NCI-H2029 treated with DMSO at 0.1 percent for 48 hours (cell line): ENCODE data around the gene DNMT1.

Experiments
- DNase-seq: peaks from one replicate; lab custom pipeline; 2025; lab: John Stamatoyannopoulos, UW

The DNMT1 gene

GRCh38 chr19:10113964-10114650 is 80.6 kb downstream of the DNMT1 start:
- DNase-seq, result no peak

DNA sequence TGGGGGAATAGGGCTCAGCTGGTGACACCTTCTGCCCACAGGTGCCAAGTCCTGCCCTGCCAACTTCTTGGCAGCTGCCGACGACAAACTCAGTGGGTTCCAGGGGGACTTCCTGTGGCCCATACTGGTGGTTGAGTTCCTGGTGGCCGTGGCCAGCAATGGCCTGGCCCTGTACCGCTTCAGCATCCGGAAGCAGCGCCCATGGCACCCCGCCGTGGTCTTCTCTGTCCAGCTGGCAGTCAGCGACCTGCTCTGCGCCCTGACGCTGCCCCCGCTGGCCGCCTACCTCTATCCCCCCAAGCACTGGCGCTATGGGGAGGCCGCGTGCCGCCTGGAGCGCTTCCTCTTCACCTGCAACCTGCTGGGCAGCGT is 81.2 kb downstream of the DNMT1 start:
- DNase-seq, result no peak

- DNase-seq, result peak; percentile 13
These were observed 81.7 kb downstream of the DNMT1 start for GRCh38 chr19:10112895-10113591.

GRCh38 chr19:10112037-10112761 is 82.6 kb downstream of the DNMT1 start:
- DNase-seq, result no peak

DNA sequence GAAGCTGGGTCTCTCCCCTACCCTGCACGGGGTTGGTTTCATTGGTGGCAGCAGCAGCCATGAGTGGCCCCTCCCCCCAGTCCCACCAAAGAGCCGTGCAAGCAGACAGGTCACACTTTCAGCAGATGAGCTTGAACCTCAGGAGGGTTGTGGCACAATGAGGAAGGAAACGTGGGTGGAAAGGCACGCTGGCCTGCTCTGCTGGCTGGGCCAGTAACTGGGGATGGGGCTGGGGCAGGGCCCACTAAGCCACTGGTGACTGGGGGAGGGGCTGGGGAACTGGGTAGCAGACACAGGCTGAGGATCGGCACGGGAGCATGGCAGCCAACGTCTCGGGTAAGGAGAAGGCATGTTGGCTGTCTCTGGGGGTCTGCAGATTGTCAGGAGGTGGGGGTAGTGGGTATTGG is 83.3 kb downstream of the DNMT1 start, which contains the start of gene P2RY11:
P2RY11 (plus strand) TSS at position 289 of the 407 bp plus-strand sequence; CDS start at position 318, 29 bp downstream.
- no peak for DNase-seq

- no peak for DNase-seq
These were observed 83.8 kb downstream of the DNMT1 start for GRCh38 chr19:10110972-10111317.

- DNase-seq, result no peak
These were observed 84.4 kb downstream of the DNMT1 start for GRCh38 chr19:10110076-10110971.

- no peak for DNase-seq
These were observed 85.2 kb downstream of the DNMT1 start for GRCh38 chr19:10109528-10109927.

GRCh38 chr19:10107817-10108367 is 86.9 kb downstream of the DNMT1 start:
- no peak for DNase-seq

- no peak for DNase-seq
These were observed 87.5 kb downstream of the DNMT1 start for GRCh38 chr19:10107254-10107653.

DNA sequence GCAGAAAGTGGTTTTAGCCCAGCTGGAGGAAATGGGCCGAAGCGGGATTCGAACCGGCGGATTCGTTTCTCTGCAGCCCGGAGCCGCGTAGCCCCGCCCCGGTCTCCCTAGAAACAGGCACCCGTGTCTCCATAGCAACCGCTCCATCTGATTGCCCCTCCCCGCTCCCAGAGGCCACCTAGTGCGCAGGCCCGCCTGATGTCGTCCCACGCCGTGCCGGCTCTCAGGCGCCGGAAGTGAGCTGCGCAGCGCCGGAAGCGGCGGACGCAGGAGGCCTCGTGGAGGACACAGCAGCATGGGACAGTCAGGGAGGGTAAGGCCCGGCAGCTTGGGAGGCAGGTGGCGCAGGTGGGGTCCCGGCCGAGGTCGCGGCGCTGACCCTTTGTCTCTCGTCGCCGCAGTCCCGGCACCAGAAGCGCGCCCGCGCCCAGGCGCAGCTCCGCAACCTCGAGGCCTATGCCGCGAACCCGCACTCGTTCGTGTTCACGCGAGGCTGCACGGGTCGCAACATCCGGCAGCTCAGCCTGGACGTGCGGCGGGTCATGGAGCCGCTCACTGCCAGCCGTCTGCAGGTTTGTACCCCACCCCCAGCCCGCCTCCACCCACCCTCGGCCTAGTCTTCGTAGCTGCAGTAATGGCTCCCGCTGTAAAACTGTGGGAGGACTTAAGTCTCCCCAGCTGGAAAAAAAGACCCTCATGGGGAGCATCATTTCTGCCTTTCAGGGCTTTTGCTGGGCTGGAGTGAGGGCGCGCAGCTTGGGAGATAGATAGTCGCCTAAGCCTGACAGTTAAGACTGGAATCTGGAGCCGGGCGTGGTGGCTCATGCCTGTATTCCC is 88.4 kb downstream of the DNMT1 start, which contains the start of gene PPAN:
PPAN (plus strand) TSS at position 263 of the 837 bp plus-strand sequence; CDS start at position 296, 33 bp downstream.
- peak; percentile 95 for DNase-seq

- DNase-seq, result no peak
These were observed 89.1 kb downstream of the DNMT1 start for GRCh38 chr19:10105509-10106099.

GRCh38 chr19:10104665-10105508 is 89.9 kb downstream of the DNMT1 start:
- DNase-seq, result no peak

DNA sequence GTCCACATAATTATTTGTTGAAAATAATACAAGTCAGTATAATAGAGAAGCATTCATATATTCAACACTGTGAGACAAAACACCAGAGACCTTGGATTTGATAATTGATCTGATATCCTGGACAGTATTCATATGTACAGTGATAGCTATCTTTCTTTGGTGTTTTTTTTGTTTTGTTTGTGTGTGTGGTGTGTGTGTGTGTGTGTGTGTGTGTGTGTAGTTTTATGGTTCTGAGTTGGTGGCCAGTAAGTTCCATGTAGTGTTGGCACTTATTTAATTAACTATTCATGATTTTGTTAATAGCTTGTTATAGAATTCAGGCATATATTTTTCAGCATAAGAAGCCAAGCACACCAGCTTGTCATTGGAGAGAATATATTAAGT is 90.6 kb downstream of the DNMT1 start:
- no peak for DNase-seq

- no peak for DNase-seq
These were observed 91.9 kb downstream of the DNMT1 start for GRCh38 chr19:10102787-10103236.

GRCh38 chr19:10100163-10100785 is 94.5 kb downstream of the DNMT1 start:
- no peak for DNase-seq

GRCh38 chr19:10096615-10096963 is 98.2 kb downstream of the DNMT1 start:
- DNase-seq, result no peak

- peak; percentile 82 for DNase-seq
These were observed 98.7 kb downstream of the DNMT1 start for GRCh38 chr19:10095948-10096614.
